Activated naive CD8-positive, alpha-beta T cell treated with anti-CD3 and anti-CD28 coated beads, Interleukin-2, amount 50 U/mL, for 16 hours (primary cell): ENCODE measurements around the gene ABTB2.

ENCODE experiments used
- DNase-seq: peaks from one replicate; pipeline ENCODE4 v3.0.0-alpha.2; 2020; ENCODE audit warnings: low read depth, low spot score

The ABTB2 gene

GRCh38 chr11:34343153-34343552 is 14.7 kb downstream of the ABTB2 start:
- no peak for DNase-seq

GRCh38 chr11:34341931-34342533 is 15.8 kb downstream of the ABTB2 start:
- DNase-seq: no peak

- DNase-seq: no peak
Observed at GRCh38 chr11:34341096-34341495, 16.7 kb downstream of the ABTB2 start.

- DNase-seq: no peak
Observed at GRCh38 chr11:34340653-34341052, 17.2 kb downstream of the ABTB2 start.

GRCh38 chr11:34339149-34340064 is 18.4 kb downstream of the ABTB2 start:
- DNase-seq: no peak

GRCh38 chr11:34337016-34337415 is 20.8 kb downstream of the ABTB2 start:
- DNase-seq: no peak

- DNase-seq: no peak
Observed at GRCh38 chr11:34335801-34336200, 22.0 kb downstream of the ABTB2 start.

- no peak for DNase-seq
Observed at GRCh38 chr11:34335331-34335730, 22.5 kb downstream of the ABTB2 start.

- DNase-seq: no peak
Observed at GRCh38 chr11:34333787-34334186, 24.0 kb downstream of the ABTB2 start.

- no peak for DNase-seq
Observed at GRCh38 chr11:34332524-34332923, 25.3 kb downstream of the ABTB2 start.

- no peak for DNase-seq
Observed at GRCh38 chr11:34331736-34332135, 26.1 kb downstream of the ABTB2 start.

GRCh38 chr11:34331329-34331728 is 26.5 kb downstream of the ABTB2 start:
- no peak for DNase-seq

GRCh38 chr11:34330653-34331052 is 27.2 kb downstream of the ABTB2 start:
- DNase-seq: no peak

GRCh38 chr11:34329876-34330275 is 27.9 kb downstream of the ABTB2 start:
- no peak for DNase-seq

- no peak for DNase-seq
Observed at GRCh38 chr11:34328632-34328910, 29.2 kb downstream of the ABTB2 start.

- DNase-seq: no peak
Observed at GRCh38 chr11:34327804-34328631, 29.8 kb downstream of the ABTB2 start.

GRCh38 chr11:34324466-34324865 is 33.3 kb downstream of the ABTB2 start:
- DNase-seq: no peak

- no peak for DNase-seq
Observed at GRCh38 chr11:34323601-34324000, 34.2 kb downstream of the ABTB2 start.

- DNase-seq: no peak
Observed at GRCh38 chr11:34318111-34319037, 39.4 kb downstream of the ABTB2 start.

GRCh38 chr11:34317666-34318065 is 40.1 kb downstream of the ABTB2 start:
- DNase-seq: no peak

- DNase-seq: no peak
Observed at GRCh38 chr11:34317036-34317360, 40.8 kb downstream of the ABTB2 start.
